NCI-H345 treated with DMSO at 0.1 percent for 48 hours (cell line): ENCODE data around the gene ENAM.
A peak's percentile ranks its signal among the peaks of the same experiment; 100 is the strongest.
"Not testable (repeated sequence)": the region's sequence is repeated elsewhere in the genome, so short reads cannot be mapped to it uniquely, and the experiment has no call there.

Source experiments
- DNase-seq: peaks from one replicate; lab custom pipeline; 2025; ENCODE audit not compliant: unreplicated experiment; lab: John Stamatoyannopoulos, UW

The ENAM gene

GRCh38 chr4:70678383-70678999, 49.9 kb downstream of the ENAM start:
- DNase-seq = no peak

- no peak for DNase-seq
Observed at GRCh38 chr4:70680934-70681333, 52.4 kb downstream of the ENAM start.

- no peak for DNase-seq
Observed at GRCh38 chr4:70681704-70682103, 53.2 kb downstream of the ENAM start.

GRCh38 chr4:70682142-70682541, 53.6 kb downstream of the ENAM start:
- DNase-seq = not testable (repeated sequence)

- no peak for DNase-seq
Observed at GRCh38 chr4:70687392-70687791, 58.8 kb downstream of the ENAM start.

- peak; percentile 94 for DNase-seq
Observed at GRCh38 chr4:70687821-70688794, 59.6 kb downstream of the ENAM start, which contains the start of gene UTP3. Gene UTP3 (plus strand): TSS chr4:70688532. CDS start chr4:70688678, 146 bp downstream.

GRCh38 chr4:70688795-70689231, 60.3 kb downstream of the ENAM start:
- DNase-seq = no peak

- DNase-seq = no peak
Observed at GRCh38 chr4:70691661-70692060, 63.1 kb downstream of the ENAM start.

GRCh38 chr4:70694633-70695032, 66.1 kb downstream of the ENAM start:
- DNase-seq = not testable (repeated sequence)
